Activated T-cell treated with anti-CD3 and anti-CD28 coated beads for 48 hours (primary cell): ENCODE data around the gene TRIM38.
"Not testable (repeated sequence)": the region's sequence is repeated elsewhere in the genome, so short reads cannot be mapped to it uniquely, and the experiment has no call there.

Source experiments
- DNase-seq: peaks from one replicate; pipeline ENCODE4 v3.0.0-alpha.2; 2020; ENCODE audit warnings: low read depth

The TRIM38 gene

GRCh38 chr6:25942561-25943147 lies 19.9 kb upstream of the TRIM38 start:
- no peak for DNase-seq

GRCh38 chr6:25943887-25944286 lies 18.7 kb upstream of the TRIM38 start:
- no peak for DNase-seq

GRCh38 chr6:25944688-25945574 lies 17.7 kb upstream of the TRIM38 start:
- no peak for DNase-seq

GRCh38 chr6:25945738-25946137 lies 16.9 kb upstream of the TRIM38 start:
- DNase-seq, result not testable (repeated sequence)

- DNase-seq, result no peak
Observed at GRCh38 chr6:25946631-25947030, 16.0 kb upstream of the TRIM38 start.

GRCh38 chr6:25947492-25947891 lies 15.1 kb upstream of the TRIM38 start:
- DNase-seq, result not testable (repeated sequence)

- DNase-seq, result no peak
Observed at GRCh38 chr6:25949695-25950094, 12.9 kb upstream of the TRIM38 start.

GRCh38 chr6:25950297-25950696 lies 12.3 kb upstream of the TRIM38 start:
- DNase-seq, result no peak

- DNase-seq, result no peak
Observed at GRCh38 chr6:25951296-25952032, 11.1 kb upstream of the TRIM38 start.

GRCh38 chr6:25952535-25952934 lies 10.1 kb upstream of the TRIM38 start:
- no peak for DNase-seq

GRCh38 chr6:25953733-25954132 lies 8.9 kb upstream of the TRIM38 start:
- no peak for DNase-seq

GRCh38 chr6:25954756-25955155 lies 7.8 kb upstream of the TRIM38 start:
- no peak for DNase-seq

GRCh38 chr6:25956226-25956625 lies 6.4 kb upstream of the TRIM38 start:
- DNase-seq, result no peak

- no peak for DNase-seq
Observed at GRCh38 chr6:25958700-25959162, 3.9 kb upstream of the TRIM38 start.

- DNase-seq, result no peak
Observed at GRCh38 chr6:25959890-25960536, 2.6 kb upstream of the TRIM38 start.

- DNase-seq, result peak; percentile 45
Observed at GRCh38 chr6:25960734-25961133, 1.9 kb upstream of the TRIM38 start.

- DNase-seq, result no peak
Observed at GRCh38 chr6:25961619-25962148, 918 bp upstream of the TRIM38 start.

GRCh38 chr6:25963426-25964123 lies 973 bp downstream of the TRIM38 start:
- DNase-seq, result no peak

- DNase-seq, result no peak
Observed at GRCh38 chr6:25965058-25965457, 2.5 kb downstream of the TRIM38 start.

GRCh38 chr6:25966711-25967110 lies 4.1 kb downstream of the TRIM38 start:
- DNase-seq, result no peak

GRCh38 chr6:25968769-25969168 lies 6.2 kb downstream of the TRIM38 start:
- no peak for DNase-seq
